MCF 10A (cell line): ENCODE results near the gene SEC24A. TPM values are rescaled to one million over a fixed set of nuclear protein-coding genes. Genes with fewer than 3 reads are reported as not detected.
"Not testable (repeated sequence)": the region's sequence is repeated elsewhere in the genome, so short reads cannot be mapped to it uniquely, and the experiment has no call there.

Experiments
- BruUV-seq: library from RNA; stranded (reverse); fragments of 400-500 nt; replicated peaks from 2 replicates; lab custom pipeline; 2021; lab: Mats Ljungman, UMichigan
- CTCF ChIA-PET: fragments of 300-600 bp; sonication (Branson Sonifier 250); formaldehyde crosslinking; extraction: SDS; loops from one replicate; lab custom pipeline; 2021; ENCODE audit warnings: antibody characterized with exemption, inconsistent platforms; lab: Yijun Ruan, JAX
- POLR2A ChIA-PET: fragments of 300-600, 350-650 bp; sonication (Branson Sonifier 250); formaldehyde crosslinking; extraction: SDS; loops from one replicate; lab custom pipeline; 2020; ENCODE audit warnings: antibody characterized with exemption, inconsistent platforms; lab: Yijun Ruan, JAX
- DNase-seq: peaks from one replicate; pipeline ENCODE4 v3.0.0-alpha.2; 2018; ENCODE audit not compliant: unreplicated experiment
- H3K27ac Mint-ChIP-seq: one replicate; pipeline ENCODE4 v1.8.0; 2022; ENCODE audit warnings: mild to moderate bottlenecking, low read depth, mixed read lengths; ENCODE audit not compliant: unreplicated experiment
- H3K27me3 Mint-ChIP-seq: one replicate; pipeline ENCODE4 v1.8.0; 2022; ENCODE audit warnings: mixed read lengths; ENCODE audit not compliant: insufficient read depth, unreplicated experiment
- H3K36me3 Mint-ChIP-seq: one replicate; pipeline ENCODE4 v1.8.0; 2022; ENCODE audit warnings: mild to moderate bottlenecking, moderate library complexity, mixed read lengths; ENCODE audit not compliant: insufficient read depth, unreplicated experiment
- H3K4me1 Mint-ChIP-seq: one replicate; pipeline ENCODE4 v1.8.0; 2022; ENCODE audit warnings: mixed read lengths; ENCODE audit not compliant: insufficient read depth, unreplicated experiment
- H3K4me3 Mint-ChIP-seq: one replicate; pipeline ENCODE4 v1.8.0; 2022; ENCODE audit warnings: mild to moderate bottlenecking, moderate library complexity, mixed read lengths; ENCODE audit not compliant: unreplicated experiment
- H3K9me3 Mint-ChIP-seq: one replicate; pipeline ENCODE4 v1.8.0; 2022; ENCODE audit warnings: mixed read lengths; ENCODE audit not compliant: unreplicated experiment
- CTCF ChIP-seq: fragments of 200-600 bp; IDR thresholded peaks from one replicate; pipeline ENCODE4 v1.8.0; 2022; ENCODE audit warnings: antibody characterized with exemption, mild to moderate bottlenecking; ENCODE audit not compliant: unreplicated experiment
- intact Hi-C: fragments of 100-400 bp; cut with micrococcal nuclease; formaldehyde crosslinking; loops from 2 replicates; pipeline ENCODE4 v1.14.1; 2022
- total RNA-seq: library from RNA; stranded (reverse); gene quantifications from 2 replicates; pipeline ENCODE4 v1.2.3, GENCODE V29; 2022

SEC24A gene
- total RNA-seq, 1 experiment from 2014 or later: 41.4 TPM

GRCh38 chr5:134664448-134664847 is 15.9 kb downstream of the SEC24A start:
- TF ChIP-seq CTCF: no peak
- Mint-ChIP-seq H3K4me1 (no peaks in the 10 kb centered on the region), H3K36me3 (peaks cover 78% of the 10 kb centered on the region), H3K9me3 (no peaks in the 10 kb centered on the region), H3K27ac (no peak overlapping the region), H3K4me3 (no peak overlapping the region), H3K27me3 (no peaks in the 10 kb centered on the region)
- BruUV-seq: no TSS peak
- ChIA-PET CTCF (interaction anchor here (0.8 kb wide), 1 partner anchor 170 kb away, joined by 3 read pairs; no protein-coding TSS in a partner anchor), POLR2A (interaction anchor here (0.6 to 1.6 kb wide), 3 partner anchors 16 to 339 kb away, joined by 3 to 12 read pairs (median 3); partner anchors contain the start of gene SEC24A)
- intact Hi-C loops: no loop called here
- no peak for DNase-seq

- CTCF ChIA-PET, H3K27ac Mint-ChIP-seq: not testable (repeated sequence)
Measured at GRCh38 chr5:134673546-134673945, 25.0 kb downstream of the SEC24A start.

GRCh38 chr5:134677357-134677756 is 28.8 kb downstream of the SEC24A start:
- H3K27me3 Mint-ChIP-seq, H3K4me1 Mint-ChIP-seq, H3K9me3 Mint-ChIP-seq, intact Hi-C loops, DNase-seq, H3K27ac Mint-ChIP-seq, BruUV-seq, H3K4me3 Mint-ChIP-seq: not testable (repeated sequence)
- ChIA-PET POLR2A (interaction anchor here (1.0 to 1.7 kb wide), 2 partner anchors 15 to 57 kb away, joined by 3 read pairs; no protein-coding TSS in a partner anchor), CTCF (interaction anchor here (1.0 kb wide), 1 partner anchor 121 kb away, joined by 4 read pairs; no protein-coding TSS in a partner anchor)
- peaks cover 95% of the 10 kb centered on the region for H3K36me3 Mint-ChIP-seq

More at GRCh38 chr5:134673546-134673945, 25.0 kb downstream of the SEC24A start:
- POLR2A ChIA-PET: interaction anchor here (0.7 kb wide), 1 partner anchor 32 kb away, joined by 3 read pairs; no protein-coding TSS in a partner anchor
- DNase-seq, H3K9me3 Mint-ChIP-seq, H3K27me3 Mint-ChIP-seq, intact Hi-C loops, BruUV-seq, H3K4me1 Mint-ChIP-seq, H3K4me3 Mint-ChIP-seq: not testable (repeated sequence)
- H3K36me3 Mint-ChIP-seq: peaks cover 83% of the 10 kb centered on the region

- peak; percentile 27 for DNase-seq
- H3K4me3 Mint-ChIP-seq, BruUV-seq, CTCF ChIA-PET, H3K9me3 Mint-ChIP-seq, H3K27me3 Mint-ChIP-seq, H3K4me1 Mint-ChIP-seq, intact Hi-C loops, H3K27ac Mint-ChIP-seq: not testable (repeated sequence)
- POLR2A ChIA-PET: interaction anchor here (0.7 to 3.1 kb wide), 6 partner anchors 8 to 49 kb away, joined by 3 to 22 read pairs (median 4); partner anchors contain the start of genes CAMLG and SEC24A
- peaks cover 87% of the 10 kb centered on the region for H3K36me3 Mint-ChIP-seq
Measured at GRCh38 chr5:134690144-134690543, 41.6 kb downstream of the SEC24A start.

GRCh38 chr5:134692722-134693121 is 44.1 kb downstream of the SEC24A start:
- ChIA-PET POLR2A (interaction anchor here (1.1 to 3.1 kb wide), 5 partner anchors 12 to 61 kb away, joined by 3 to 22 read pairs (median 5); partner anchors contain the start of genes CAMLG and SAR1B), CTCF (interaction anchor here (0.8 to 1.8 kb wide), 2 partner anchors 13 to 66 kb away, joined by 3 to 5 read pairs; partner anchors contain the start of gene DDX46)
- Mint-ChIP-seq H3K4me1 (peaks cover 10% of the 10 kb centered on the region), H3K4me3 (no peak overlapping the region), H3K27me3 (no peaks in the 10 kb centered on the region), H3K9me3 (no peaks in the 10 kb centered on the region), H3K27ac (no peak overlapping the region), H3K36me3 (peaks cover 81% of the 10 kb centered on the region)
- intact Hi-C loops: no loop called here
- DNase-seq: no peak
- TF ChIP-seq CTCF: no peak
- no TSS peak for BruUV-seq
